Gastroesophageal sphincter (tissue), 3 donors: ENCODE measurements around the gene C5orf58.

ENCODE experiments used
- CTCF ChIP-seq, 4 experiments: fragments of 200-600 bp in 2 of 4; fragments of 450-650 bp in 2 of 4; sonication (generic) in 1 of 4; IDR thresholded peaks; one replicate each; pipeline ENCODE4 v1.5.1; 2017 to 2019; ENCODE audit warnings: antibody characterized with exemption in 4 of 4, mild to moderate bottlenecking in 2 of 4, moderate library complexity in 2 of 4
- POLR2AphosphoS5 ChIP-seq: sonication (generic); formaldehyde crosslinking; IDR thresholded peaks from one replicate; pipeline ENCODE4 v1.6.1; 2017; ENCODE audit warnings: antibody characterized with exemption

GRCh38 chr5:170186856-170187255 is 45.9 kb upstream of the C5orf58 start:
- no peak for TF ChIP-seq CTCF (IDR thresholded peaks at IDR 0.05)
- no peak for TF ChIP-seq POLR2AphosphoS5
